Lower lobe of right lung (tissue), 2 donors: ENCODE data around the gene REV3L. TPM values are rescaled to one million over a fixed set of nuclear protein-coding genes. Genes with fewer than 3 reads are reported as not detected.

Experiments
- ATAC-seq, 2 donors: fragments of 200-7000 bp; cut with Tn5 transposase; one replicate each; pipeline ENCODE4 v1.9.1; 2020 to 2022; ENCODE audit warnings: mild to moderate bottlenecking in 2 of 2, moderate library complexity in 2 of 2
- DNase-seq: peaks from one replicate; pipeline ENCODE4 v3.0.0-alpha.2; 2020
- H3K27ac ChIP-seq: fragments of 200-600 bp; one replicate; pipeline ENCODE4 v1.8.0; 2022
- H3K27me3 ChIP-seq: fragments of 200-600 bp; one replicate; pipeline ENCODE4 v1.8.0; 2022; ENCODE audit warnings: low read depth
- H3K36me3 ChIP-seq: fragments of 200-600 bp; one replicate; pipeline ENCODE4 v1.8.0; 2022; ENCODE audit warnings: mild to moderate bottlenecking
- H3K4me1 ChIP-seq: fragments of 200-600 bp; one replicate; pipeline ENCODE4 v1.8.0; 2022
- H3K4me3 ChIP-seq: fragments of 200-600 bp; one replicate; pipeline ENCODE4 v1.8.0; 2022; ENCODE audit warnings: mild to moderate bottlenecking
- H3K9me3 ChIP-seq: fragments of 200-600 bp; one replicate; pipeline ENCODE4 v1.8.0; 2022
- intact Hi-C: fragments of 100-400 bp; cut with DNase I; formaldehyde crosslinking; loops from one replicate; pipeline ENCODE4 v1.11.0; 2022
- total RNA-seq: library from RNA; stranded (reverse); fragmentation: NEBNext Ultra II Directional; extraction: Animal tissue kit (Norgen Biotek cat#: 25700); gene quantifications from one replicate; pipeline ENCODE4 v1.2.1, GENCODE V29; 2021
- TF ChIP-seq, protein P1 (sequence below): fragments of 200-600 bp; IDR thresholded peaks from one replicate; pipeline ENCODE4 v1.8.0; 2022; ENCODE audit warnings: antibody characterized with exemption, mild to moderate bottlenecking
- donor health status: DM: no; HTN: yes; CAD: no; lungs with severe emphysema.

REV3L gene
- total RNA-seq, 1 donor from 2014 or later: 30.3 TPM

DNA sequence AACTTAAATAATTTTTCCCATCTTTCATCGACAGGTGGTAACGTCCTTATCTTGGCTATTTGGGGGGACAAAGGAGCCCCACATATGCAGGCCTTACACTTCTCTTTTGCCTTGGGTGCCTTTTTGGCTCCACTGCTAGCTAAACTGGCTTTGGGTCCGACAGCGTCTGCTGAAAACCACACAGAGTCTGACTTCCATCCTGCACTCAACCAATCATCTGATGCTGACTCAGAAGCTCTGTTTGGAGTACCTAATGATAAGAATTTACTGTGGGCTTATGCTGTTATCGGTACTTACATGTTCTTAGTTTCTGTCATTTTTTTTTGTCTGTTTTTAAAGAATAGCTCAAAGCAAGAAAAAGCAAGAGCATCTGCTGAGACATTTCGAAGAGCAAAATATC, 217.2 kb downstream of the REV3L start:
- Histone ChIP-seq H3K4me1 (peaks cover under 1% of the 10 kb centered on the region), H3K4me3 (no peak overlapping the region), H3K36me3 (peaks cover 48% of the 10 kb centered on the region), H3K9me3 (no peaks in the 10 kb centered on the region), H3K27ac (no peak overlapping the region), H3K27me3 (no peaks in the 10 kb centered on the region)
- no peak for ATAC-seq
- intact Hi-C loops: no loop called here
- TF ChIP-seq, protein P1, sequence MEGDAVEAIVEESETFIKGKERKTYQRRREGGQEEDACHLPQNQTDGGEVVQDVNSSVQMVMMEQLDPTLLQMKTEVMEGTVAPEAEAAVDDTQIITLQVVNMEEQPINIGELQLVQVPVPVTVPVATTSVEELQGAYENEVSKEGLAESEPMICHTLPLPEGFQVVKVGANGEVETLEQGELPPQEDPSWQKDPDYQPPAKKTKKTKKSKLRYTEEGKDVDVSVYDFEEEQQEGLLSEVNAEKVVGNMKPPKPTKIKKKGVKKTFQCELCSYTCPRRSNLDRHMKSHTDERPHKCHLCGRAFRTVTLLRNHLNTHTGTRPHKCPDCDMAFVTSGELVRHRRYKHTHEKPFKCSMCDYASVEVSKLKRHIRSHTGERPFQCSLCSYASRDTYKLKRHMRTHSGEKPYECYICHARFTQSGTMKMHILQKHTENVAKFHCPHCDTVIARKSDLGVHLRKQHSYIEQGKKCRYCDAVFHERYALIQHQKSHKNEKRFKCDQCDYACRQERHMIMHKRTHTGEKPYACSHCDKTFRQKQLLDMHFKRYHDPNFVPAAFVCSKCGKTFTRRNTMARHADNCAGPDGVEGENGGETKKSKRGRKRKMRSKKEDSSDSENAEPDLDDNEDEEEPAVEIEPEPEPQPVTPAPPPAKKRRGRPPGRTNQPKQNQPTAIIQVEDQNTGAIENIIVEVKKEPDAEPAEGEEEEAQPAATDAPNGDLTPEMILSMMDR: no peak
- no peak for DNase-seq

DNA sequence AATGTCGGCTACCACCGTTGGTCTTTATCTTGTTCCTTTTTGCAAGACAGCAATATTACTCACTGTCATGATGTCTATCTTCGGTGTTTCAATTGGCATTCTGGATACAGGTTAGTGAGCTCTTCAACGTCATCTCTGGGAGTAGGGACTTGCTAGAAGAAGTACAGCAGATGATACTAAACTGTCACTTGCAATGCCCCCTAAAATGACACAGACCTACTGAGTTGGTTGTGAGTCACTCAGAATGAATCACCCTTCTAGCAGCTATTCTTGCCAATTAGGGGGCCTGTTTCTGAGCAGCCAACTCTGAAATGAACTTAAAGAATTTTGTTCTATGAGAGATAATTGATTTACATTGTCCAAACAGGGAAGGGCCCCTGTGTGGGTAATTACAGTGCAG, 219.2 kb downstream of the REV3L start:
- Histone ChIP-seq H3K27me3 (no peaks in the 10 kb centered on the region), H3K4me1 (peaks cover 13% of the 10 kb centered on the region), H3K4me3 (no peak overlapping the region), H3K27ac (no peak overlapping the region), H3K9me3 (no peaks in the 10 kb centered on the region), H3K36me3 (peaks cover 41% of the 10 kb centered on the region)
- ATAC-seq (no peak), DNase-seq (no peak)
- TF ChIP-seq, protein P1: no peak
- intact Hi-C loops: no loop called here

DNA sequence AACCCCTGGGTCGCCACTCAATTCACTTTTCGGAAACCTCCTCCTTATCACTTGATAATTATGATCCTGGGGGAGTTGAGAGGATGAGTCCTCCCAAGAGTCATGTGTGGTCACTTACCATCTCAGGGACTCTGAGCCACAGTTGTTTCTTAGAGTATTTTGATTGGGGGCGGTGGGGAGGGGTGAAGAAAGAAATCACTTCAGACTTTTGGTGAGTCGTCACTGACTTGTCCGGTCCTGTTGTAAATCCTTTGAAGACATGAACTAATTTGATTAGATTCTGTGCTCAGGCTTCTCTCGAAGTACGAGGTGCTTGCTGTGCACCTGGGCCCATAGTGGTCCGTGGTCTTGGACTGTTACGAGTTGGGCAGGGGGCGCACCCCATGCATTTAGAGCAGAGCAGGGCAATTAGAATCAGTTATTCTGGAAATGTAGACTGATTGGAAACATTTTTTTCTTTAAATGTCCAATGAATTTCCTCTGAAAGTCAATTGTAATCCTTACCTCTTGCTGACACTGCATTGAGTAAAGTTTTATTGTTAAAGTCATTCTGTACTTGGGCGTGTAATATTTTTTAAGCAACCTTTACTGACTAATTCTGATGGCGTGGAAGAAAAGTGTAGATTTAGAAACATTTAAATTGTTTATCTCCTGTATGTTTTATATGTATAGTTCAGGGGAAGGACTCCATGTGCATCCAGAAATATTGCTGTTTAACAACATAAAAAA, 222.3 kb downstream of the REV3L start:
- no peak overlapping the region for H3K27ac ChIP-seq
- H3K9me3 ChIP-seq: no peaks in the 10 kb centered on the region
- ATAC-seq (no peak), DNase-seq (no peak)
- H3K27me3 ChIP-seq: no peaks in the 10 kb centered on the region
- H3K4me1 ChIP-seq: peaks cover 17% of the 10 kb centered on the region
- TF ChIP-seq, protein P1: no peak
- intact Hi-C loops: no loop called here
- H3K4me3 ChIP-seq: no peak overlapping the region
- H3K36me3 ChIP-seq: peaks cover 24% of the 10 kb centered on the region

DNA sequence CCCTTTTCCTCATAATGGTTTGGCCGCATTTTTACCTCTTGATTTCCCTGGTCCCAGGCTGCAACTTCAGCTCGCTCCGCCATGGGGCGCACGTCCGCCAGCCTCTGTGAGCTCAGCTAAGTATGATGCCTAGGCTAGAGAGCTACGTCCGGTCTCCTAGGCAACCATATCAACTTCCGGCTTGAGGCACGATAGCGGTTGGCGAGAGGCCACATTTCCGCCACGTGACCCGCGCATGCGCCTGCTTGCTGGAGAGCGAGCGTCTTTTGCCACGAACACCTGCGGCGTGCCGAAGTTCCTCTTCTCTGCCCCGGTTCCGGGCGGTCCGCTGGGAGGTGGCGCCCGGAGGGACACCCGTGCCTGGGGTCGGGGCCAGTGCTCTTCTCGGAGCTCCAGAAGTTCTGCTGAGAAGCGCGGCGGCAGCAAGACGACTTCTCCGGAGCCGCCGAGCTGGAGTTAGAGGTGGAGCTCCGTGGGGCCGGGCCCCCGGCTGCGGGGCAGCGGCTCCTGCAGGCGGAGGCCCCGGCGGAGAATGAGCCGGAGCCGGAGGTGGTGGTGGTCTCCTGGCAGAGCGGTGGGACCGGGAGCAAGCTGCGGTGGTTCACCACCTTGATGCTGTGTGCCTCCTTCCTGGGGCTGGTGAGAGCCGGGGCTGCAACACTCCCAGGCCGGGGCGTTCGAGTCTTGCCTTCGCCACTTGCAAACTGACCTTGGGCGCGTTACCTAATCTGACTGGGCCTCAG, 223.8 kb downstream of the REV3L start:
- peaks cover 13% of the 10 kb centered on the region for H3K36me3 ChIP-seq
- intact Hi-C loops: no loop called here
- ATAC-seq (peak; percentile 99 to 100), DNase-seq (peak; percentile 99)
- H3K4me1 ChIP-seq: peaks cover 17% of the 10 kb centered on the region
- TF ChIP-seq, protein P1: peak; percentile 96
- H3K27ac ChIP-seq: peak overlapping the region; percentile 97
- peak overlapping the region; percentile 89 for H3K4me3 ChIP-seq
- H3K27me3 ChIP-seq: no peaks in the 10 kb centered on the region
- H3K9me3 ChIP-seq: no peaks in the 10 kb centered on the region

DNA sequence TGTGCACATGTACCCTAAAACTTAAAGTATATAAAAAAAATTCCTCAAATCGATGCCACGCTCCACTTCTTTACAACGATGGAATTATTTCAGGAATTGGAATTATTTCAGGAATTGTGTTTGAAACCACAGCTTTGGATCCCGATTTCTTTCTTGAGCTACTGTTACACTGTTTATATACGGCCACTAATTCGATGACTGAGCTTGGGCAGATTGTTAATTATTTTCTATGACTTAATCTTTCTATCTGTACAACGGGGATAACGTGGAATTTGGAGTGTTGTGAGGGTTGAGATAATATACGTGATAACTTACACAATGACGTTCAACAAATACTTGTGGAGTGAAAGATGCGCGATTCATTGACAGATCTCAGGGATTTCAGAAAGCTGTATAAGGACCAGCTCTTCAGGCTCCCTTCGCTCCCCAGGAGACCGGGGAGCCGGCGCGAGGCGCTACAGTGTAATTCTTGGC, 224.4 kb downstream of the REV3L start:
- intact Hi-C loops: no loop called here
- peak overlapping the region; percentile 97 for H3K27ac ChIP-seq
- TF ChIP-seq, protein P1: no peak

More for the DNA sequence above, 224.4 kb downstream of the REV3L start:
- H3K36me3 ChIP-seq: peaks cover 7% of the 10 kb centered on the region
- peaks cover 17% of the 10 kb centered on the region for H3K4me1 ChIP-seq
- H3K27me3 ChIP-seq: no peaks in the 10 kb centered on the region
- H3K4me3 ChIP-seq: peak overlapping the region; percentile 89
- ATAC-seq (no peak), DNase-seq (no peak)
- H3K9me3 ChIP-seq: no peaks in the 10 kb centered on the region
